GM23338 (cell line): Measurements from ENCODE around the gene FCER2. TPM values are rescaled to one million over a fixed set of nuclear protein-coding genes. Genes with fewer than 3 reads are reported as not detected.
A peak's percentile ranks its signal among the peaks of the same experiment; 100 is the strongest.

Experiments used
- ATAC-seq: fragments of 200-7000 bp; cut with Tn5 transposase; 3 replicates; pipeline ENCODE4 v1.9.1; 2020
- DNase-seq: peaks from one replicate; pipeline ENCODE4 v3.0.0-alpha.2; 2015; ENCODE audit warnings: low spot score
- H2AFZ ChIP-seq: fragments of 200-600 bp; sonication (generic); 2 replicates; pipeline ENCODE4 v1.8.0; 2016; ENCODE audit warnings: antibody characterized with exemption, mild to moderate bottlenecking, moderate library complexity
- H3F3A ChIP-seq: fragments of 200-600 bp; sonication (generic); replicated peaks from 2 replicates; pipeline ENCODE4 v1.8.0; 2017; ENCODE audit warnings: antibody characterized with exemption, mixed run types, low read depth
- H3K27ac ChIP-seq: fragments of 200-600 bp; sonication (generic); 2 replicates; pipeline ENCODE4 v1.6.1; 2016; ENCODE audit warnings: low read depth
- H3K27me3 ChIP-seq: fragments of 200-600 bp; sonication (generic); 2 replicates; pipeline ENCODE4 v1.8.0; 2016; ENCODE audit warnings: mild to moderate bottlenecking, mixed run types, moderate library complexity; ENCODE audit not compliant: insufficient read depth
- H3K36me3 ChIP-seq: fragments of 200-600 bp; sonication (generic); 2 replicates; pipeline ENCODE4 v1.8.0; 2016; ENCODE audit warnings: mild to moderate bottlenecking; ENCODE audit not compliant: insufficient read depth
- H3K4me1 ChIP-seq: fragments of 200-600 bp; sonication (generic); 2 replicates; pipeline ENCODE4 v1.8.0; 2016; ENCODE audit warnings: mild to moderate bottlenecking, moderate library complexity; ENCODE audit not compliant: insufficient read depth
- H3K4me2 ChIP-seq: fragments of 200-600 bp; sonication (generic); 2 replicates; pipeline ENCODE4 v1.7.1; 2017; ENCODE audit warnings: mixed run types
- H3K4me3 ChIP-seq: fragments of 200-600 bp; sonication (generic); 2 replicates; pipeline ENCODE4 v1.6.1; 2016; ENCODE audit warnings: mixed run types
- H3K79me2 ChIP-seq: fragments of 200-600 bp; sonication (generic); replicated peaks from 2 replicates; pipeline ENCODE4 v1.8.0; 2017; ENCODE audit warnings: mild to moderate bottlenecking; ENCODE audit not compliant: insufficient read depth
- H3K9me2 ChIP-seq: fragments of 200-600 bp; sonication (generic); 2 replicates; pipeline ENCODE4 v1.8.0; 2017; ENCODE audit not compliant: insufficient read depth
- H4K20me1 ChIP-seq: fragments of 200-600 bp; sonication (generic); replicated peaks from 2 replicates; pipeline ENCODE4 v1.8.0; 2017; ENCODE audit warnings: mild to moderate bottlenecking; ENCODE audit not compliant: insufficient read depth
- H3K27ac Mint-ChIP-seq: 2 replicates; pipeline ENCODE4 v1.8.0; 2020; ENCODE audit warnings: inconsistent platforms, mild to moderate bottlenecking, moderate library complexity, mixed read lengths
- H3K27me3 Mint-ChIP-seq: 3 replicates; pipeline ENCODE4 v1.8.0; 2022; ENCODE audit warnings: low read depth, mild to moderate bottlenecking, moderate library complexity, mixed read lengths, inconsistent platforms; ENCODE audit not compliant: insufficient read depth, poor library complexity
- H3K36me3 Mint-ChIP-seq: 3 replicates; pipeline ENCODE4 v1.8.0; 2021; ENCODE audit warnings: low read depth, mild to moderate bottlenecking, inconsistent platforms, moderate library complexity, mixed read lengths
- H3K4me1 Mint-ChIP-seq: 3 replicates; pipeline ENCODE4 v1.8.0; 2020; ENCODE audit warnings: mild to moderate bottlenecking, inconsistent platforms, mixed read lengths
- H3K4me3 Mint-ChIP-seq: 3 replicates; pipeline ENCODE4 v1.8.0; 2021; ENCODE audit warnings: moderate library complexity, mild to moderate bottlenecking, inconsistent platforms, mixed read lengths
- H3K9me3 Mint-ChIP-seq: 3 replicates; pipeline ENCODE4 v1.8.0; 2020; ENCODE audit warnings: moderate library complexity, mild to moderate bottlenecking, inconsistent platforms, mixed read lengths
- CREB1 ChIP-seq: fragments of 250-450 bp; sonication (Bioruptor Pico); IDR thresholded peaks from 2 replicates; pipeline ENCODE4 v1.5.0; 2020; ENCODE audit warnings: low read depth, mild to moderate bottlenecking, moderate library complexity
- ETS1 ChIP-seq: IDR thresholded peaks from 2 replicates; pipeline ENCODE4 v1.6.1; 2016; ENCODE audit warnings: antibody characterized with exemption
- EZH2 ChIP-seq: fragments of 200-600 bp; sonication (generic); IDR thresholded peaks from one replicate; pipeline ENCODE4 v1.8.0; 2017; ENCODE audit warnings: antibody characterized with exemption, mild to moderate bottlenecking, low read depth; ENCODE audit not compliant: unreplicated experiment
- EZH2phosphoT487 ChIP-seq: fragments of 200-600 bp; sonication (generic); IDR thresholded peaks from one replicate; pipeline ENCODE4 v1.8.1; 2018; ENCODE audit warnings: antibody characterized with exemption; ENCODE audit not compliant: unreplicated experiment
- JUNB ChIP-seq: IDR thresholded peaks from one replicate; pipeline ENCODE4 v1.6.1; 2016; ENCODE audit warnings: antibody characterized with exemption; ENCODE audit not compliant: unreplicated experiment
- STAT1 ChIP-seq: IDR thresholded peaks from one replicate; pipeline ENCODE4 v1.6.1; 2016; ENCODE audit warnings: antibody characterized with exemption; ENCODE audit not compliant: unreplicated experiment
- ZNF114 ChIP-seq: fragments of 250-450 bp; sonication (Bioruptor Pico); IDR thresholded peaks from 2 replicates; pipeline ENCODE4 v1.5.0; 2020; ENCODE audit warnings: mild to moderate bottlenecking, moderate library complexity
- ZNF462 ChIP-seq: fragments of 250-450 bp; sonication (Bioruptor Pico); IDR thresholded peaks from 2 replicates; pipeline ENCODE4 v1.5.0; 2020; ENCODE audit warnings: mild to moderate bottlenecking, moderate library complexity
- polyA plus RNA-seq: library from polyadenylated mRNA; unstranded; fragments of >200 nt; fragmentation: Nextera tagmentation; extraction: Ambion mirVana; gene quantifications from 2 replicates; pipeline ENCODE4 v1.2.1, GENCODE V29; 2016
- total RNA-seq: library from RNA; depleted of rRNA; stranded (reverse); fragments of >200 nt; shearing (Covaris generic); gene quantifications from 2 replicates; pipeline ENCODE4 v1.2.3, GENCODE V29; 2014

Gene FCER2
- total and polyA plus RNA-seq, 2 experiments from 2014 or later, result 0.29 TPM; not detected in 1

- DNase-seq, result no peak
- Histone ChIP-seq H3K4me3 (no peak overlapping the region), H3K79me2 (no peaks in the 10 kb centered on the region), H4K20me1 (no peaks in the 10 kb centered on the region), H3K36me3 (no peaks in the 10 kb centered on the region), H3K4me2 (no peak overlapping the region), H3K27ac (no peak overlapping the region), H3F3A (no peaks in the 10 kb centered on the region), H3K27me3 (no peaks in the 10 kb centered on the region), H3K4me1 (0 out of 2 replicates have a peak, but pooled peaks cover 4% of the 10 kb centered on the region), H2AFZ (peak overlapping the region; percentile 84; the same call in 1 of the 2 replicates), H3K9me2 (no peaks in the 10 kb centered on the region)
- H3K4me1 Mint-ChIP-seq, result peaks cover 26% of the 10 kb centered on the region
- ATAC-seq, result no peak
- H3K27ac Mint-ChIP-seq, result no peak overlapping the region
- no peaks in the 10 kb centered on the region; the same call in 2 of the 3 replicates for H3K9me3 Mint-ChIP-seq
- TF ChIP-seq EZH2phosphoT487 (no peak), JUNB (no peak), STAT1 (no peak)
- H3K4me3 Mint-ChIP-seq, result no peak overlapping the region
- H3K36me3 Mint-ChIP-seq, result no peaks in the 10 kb centered on the region; the same call in 2 of the 3 replicates
- peaks cover 7% of the 10 kb centered on the region for H3K27me3 Mint-ChIP-seq
Observed at GRCh38 chr19:7699417-7700401, 2.2 kb downstream of the FCER2 start.

- DNase-seq (no peak), ATAC-seq (no peak)
- peak overlapping the region; percentile 84 for H2AFZ ChIP-seq
Observed at GRCh38 chr19:7699003-7699402, 2.9 kb downstream of the FCER2 start.

More at GRCh38 chr19:7699003-7699402, 2.9 kb downstream of the FCER2 start:
- no peak overlapping the region for H3K27ac ChIP-seq
- H3K27ac Mint-ChIP-seq, result no peak overlapping the region
- no peaks in the 10 kb centered on the region for H3K27me3 ChIP-seq
- no peaks in the 10 kb centered on the region for H3K36me3 ChIP-seq
- H3F3A ChIP-seq, result no peaks in the 10 kb centered on the region
- no peak overlapping the region for H3K4me3 ChIP-seq
- H3K4me1 ChIP-seq, result 0 out of 2 replicates have a peak, but pooled peaks cover 4% of the 10 kb centered on the region
- H3K9me3 Mint-ChIP-seq, result no peaks in the 10 kb centered on the region; the same call in 2 of the 3 replicates
- no peaks in the 10 kb centered on the region for H3K79me2 ChIP-seq
- no peak for TF ChIP-seq ZNF114
- TF ChIP-seq ZNF462 (CRISPR knock-in tag), result no peak
- TF ChIP-seq ETS1, result no peak
- no peak for TF ChIP-seq EZH2
- TF ChIP-seq CREB1 (CRISPR knock-in tag), result no peak
- no peaks in the 10 kb centered on the region for H4K20me1 ChIP-seq
- no peaks in the 10 kb centered on the region; the same call in 2 of the 3 replicates for H3K36me3 Mint-ChIP-seq
- H3K4me3 Mint-ChIP-seq, result no peak overlapping the region
- H3K4me1 Mint-ChIP-seq, result peaks cover 26% of the 10 kb centered on the region
- peaks cover 7% of the 10 kb centered on the region for H3K27me3 Mint-ChIP-seq
- peak overlapping the region; percentile 43; the same call in 1 of the 2 replicates for H3K4me2 ChIP-seq
- no peaks in the 10 kb centered on the region for H3K9me2 ChIP-seq
